OCI-LY1 (cell line): ENCODE results near the gene OPRM1.

Experiments
- H2AFZ ChIP-seq: fragments of 200-600 bp; sonication (generic), shearing (Covaris generic); 2 replicates; pipeline ENCODE4 v1.6.0; 2014; ENCODE audit warnings: antibody characterized with exemption, mild to moderate bottlenecking, low read length
- H3F3A ChIP-seq: fragments of 200-600 bp; sonication (generic), shearing (Covaris generic); 2 replicates; pipeline ENCODE4 v1.6.0; 2014; ENCODE audit warnings: mild to moderate bottlenecking, antibody characterized with exemption, low read length, moderate library complexity; ENCODE audit not compliant: insufficient read depth
- H3K27ac ChIP-seq: fragments of 200-600 bp; sonication (generic); 2 replicates; pipeline ENCODE4 v1.5.1; 2014; ENCODE audit warnings: low read length, mixed run types, mild to moderate bottlenecking, low read depth; ENCODE audit not compliant: poor library complexity, severe bottlenecking
- H3K27me3 ChIP-seq: fragments of 200-600 bp; sonication (generic); 2 replicates; pipeline ENCODE4 v1.6.0; 2014; ENCODE audit warnings: antibody characterized with exemption, mild to moderate bottlenecking, low read length, moderate library complexity; ENCODE audit not compliant: insufficient read depth
- H3K36me3 ChIP-seq: fragments of 200-600 bp; sonication (generic); 2 replicates; pipeline ENCODE4 v1.6.1; 2014; ENCODE audit warnings: mild to moderate bottlenecking, antibody characterized with exemption, low read length, moderate library complexity, mixed read lengths; ENCODE audit not compliant: insufficient read depth
- H3K4me1 ChIP-seq: fragments of 200-600 bp; sonication (generic); 2 replicates; pipeline ENCODE4 v1.5.1; 2014; ENCODE audit warnings: mild to moderate bottlenecking, low read length, moderate library complexity; ENCODE audit not compliant: insufficient read depth, severe bottlenecking
- H3K4me2 ChIP-seq: fragments of 200-600 bp; sonication (generic), shearing (Covaris generic); 2 replicates; pipeline ENCODE4 v1.6.1; 2014; ENCODE audit warnings: low read length
- H3K4me3 ChIP-seq: fragments of 200-600 bp; sonication (generic); 2 replicates; pipeline ENCODE4 v1.5.1; 2014; ENCODE audit warnings: low read length, low read depth, mild to moderate bottlenecking, mixed read lengths; ENCODE audit not compliant: poor library complexity, severe bottlenecking
- H3K79me2 ChIP-seq: fragments of 200-600 bp; shearing (Covaris generic); 2 replicates; pipeline ENCODE4 v1.6.1; 2016; ENCODE audit warnings: mixed run types, low read length, mixed read lengths; ENCODE audit not compliant: insufficient read depth
- H3K9ac ChIP-seq: fragments of 200-600 bp; sonication (generic), shearing (Covaris generic); 2 replicates; pipeline ENCODE4 v1.6.1; 2014; ENCODE audit warnings: mild to moderate bottlenecking, low read length, mixed read lengths
- H3K9me2 ChIP-seq: fragments of 200-600 bp; sonication (generic), shearing (Covaris generic); 2 replicates; pipeline ENCODE4 v1.6.1; 2014; ENCODE audit warnings: low read depth, mild to moderate bottlenecking, low read length, mixed read lengths
- H3K9me3 ChIP-seq: fragments of 200-600 bp; shearing (Covaris generic); 2 replicates; pipeline ENCODE4 v1.6.1; 2014; ENCODE audit warnings: low read length, mixed read lengths
- H4K20me1 ChIP-seq: fragments of 200-600 bp; sonication (generic), shearing (Covaris generic); 2 replicates; pipeline ENCODE4 v1.6.0; 2016; ENCODE audit warnings: mild to moderate bottlenecking, low read length; ENCODE audit not compliant: insufficient read depth
- EZH2 ChIP-seq: fragments of 200-600 bp; sonication (generic), shearing (Covaris generic); IDR thresholded peaks from 2 replicates; pipeline ENCODE4 v1.8.0; 2017; ENCODE audit warnings: borderline replicate concordance, mixed run types, mild to moderate bottlenecking, antibody characterized with exemption, low read length, moderate library complexity, mixed read lengths
- TF ChIP-seq, protein P1 (sequence below): fragments of 200-600 bp; sonication (generic), shearing (Covaris generic); IDR thresholded peaks from 2 replicates; pipeline ENCODE4 v1.5.1; 2017; ENCODE audit warnings: mild to moderate bottlenecking, antibody characterized with exemption, low read length, moderate library complexity, mixed read lengths

OPRM1 gene

DNA sequence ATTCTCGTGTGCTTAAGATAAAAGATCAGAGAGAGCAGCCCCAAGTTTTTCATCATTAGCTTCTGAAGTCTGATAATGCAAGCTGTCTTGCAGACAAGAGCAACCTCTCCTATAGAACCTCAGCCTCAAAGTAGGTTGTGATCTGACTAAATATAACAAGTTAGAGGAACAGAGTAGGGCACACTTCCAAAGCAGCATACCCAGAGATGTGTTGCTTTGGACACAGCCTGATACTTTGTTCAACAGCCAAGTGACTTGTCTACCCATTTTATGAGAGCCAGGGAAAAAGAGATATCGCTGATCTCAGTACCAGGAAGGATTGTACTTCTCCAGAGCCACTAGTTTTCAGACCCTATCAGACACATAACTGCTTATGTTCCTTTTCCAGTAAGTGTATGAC lies 44.2 kb upstream of the OPRM1 start:
- Histone ChIP-seq H3K9ac (no peak overlapping the region), H3K4me2 (no peak overlapping the region), H4K20me1 (no peaks in the 10 kb centered on the region), H3K4me3 (no peak overlapping the region), H2AFZ (no peak overlapping the region), H3K9me2 (no peaks in the 10 kb centered on the region), H3K36me3 (no peaks in the 10 kb centered on the region), H3K9me3 (no peaks in the 10 kb centered on the region), H3K79me2 (no peaks in the 10 kb centered on the region), H3K4me1 (no peaks in the 10 kb centered on the region), H3K27ac (no peak overlapping the region), H3F3A (no peaks in the 10 kb centered on the region), H3K27me3 (no peaks in the 10 kb centered on the region)
- TF ChIP-seq, protein P1, sequence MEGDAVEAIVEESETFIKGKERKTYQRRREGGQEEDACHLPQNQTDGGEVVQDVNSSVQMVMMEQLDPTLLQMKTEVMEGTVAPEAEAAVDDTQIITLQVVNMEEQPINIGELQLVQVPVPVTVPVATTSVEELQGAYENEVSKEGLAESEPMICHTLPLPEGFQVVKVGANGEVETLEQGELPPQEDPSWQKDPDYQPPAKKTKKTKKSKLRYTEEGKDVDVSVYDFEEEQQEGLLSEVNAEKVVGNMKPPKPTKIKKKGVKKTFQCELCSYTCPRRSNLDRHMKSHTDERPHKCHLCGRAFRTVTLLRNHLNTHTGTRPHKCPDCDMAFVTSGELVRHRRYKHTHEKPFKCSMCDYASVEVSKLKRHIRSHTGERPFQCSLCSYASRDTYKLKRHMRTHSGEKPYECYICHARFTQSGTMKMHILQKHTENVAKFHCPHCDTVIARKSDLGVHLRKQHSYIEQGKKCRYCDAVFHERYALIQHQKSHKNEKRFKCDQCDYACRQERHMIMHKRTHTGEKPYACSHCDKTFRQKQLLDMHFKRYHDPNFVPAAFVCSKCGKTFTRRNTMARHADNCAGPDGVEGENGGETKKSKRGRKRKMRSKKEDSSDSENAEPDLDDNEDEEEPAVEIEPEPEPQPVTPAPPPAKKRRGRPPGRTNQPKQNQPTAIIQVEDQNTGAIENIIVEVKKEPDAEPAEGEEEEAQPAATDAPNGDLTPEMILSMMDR: no peak
- TF ChIP-seq EZH2: no peak

DNA sequence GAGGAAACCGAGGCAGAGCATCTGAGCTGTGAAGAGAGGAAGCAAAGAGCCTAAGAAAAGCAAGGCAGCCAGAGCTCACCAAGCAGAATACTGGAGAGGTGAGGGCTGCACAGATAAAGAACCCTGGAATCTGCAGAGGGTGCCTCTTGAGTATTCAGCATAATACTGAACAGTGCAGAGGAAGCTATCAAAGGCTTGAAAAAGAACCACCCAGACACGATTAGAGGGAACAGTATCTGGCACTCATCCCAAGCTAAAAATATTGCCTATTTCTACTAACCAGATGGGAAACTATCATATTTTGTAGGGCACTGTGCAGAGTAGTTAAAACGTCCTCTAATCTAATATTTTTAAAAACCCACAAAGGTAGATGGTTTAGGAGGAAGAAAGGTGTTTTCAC lies 41.8 kb upstream of the OPRM1 start:
- H4K20me1 ChIP-seq: no peaks in the 10 kb centered on the region
- H3K9me2 ChIP-seq: no peaks in the 10 kb centered on the region
- H3K4me2 ChIP-seq: no peak overlapping the region
- TF ChIP-seq, protein P1: no peak
- no peak for TF ChIP-seq EZH2
- H3K4me1 ChIP-seq: no peaks in the 10 kb centered on the region
- H3K9me3 ChIP-seq: no peaks in the 10 kb centered on the region
- no peaks in the 10 kb centered on the region for H3K27me3 ChIP-seq
- H3K9ac ChIP-seq: no peak overlapping the region
- no peak overlapping the region for H3K27ac ChIP-seq
- H3K36me3 ChIP-seq: no peaks in the 10 kb centered on the region
- no peaks in the 10 kb centered on the region for H3F3A ChIP-seq
- H3K4me3 ChIP-seq: no peak overlapping the region
- no peaks in the 10 kb centered on the region for H3K79me2 ChIP-seq
- H2AFZ ChIP-seq: no peak overlapping the region

GRCh38 chr6:154001494-154002285 lies 37.4 kb upstream of the OPRM1 start:
- Histone ChIP-seq H3K79me2 (no peaks in the 10 kb centered on the region), H3K27ac (no peak overlapping the region), H3K4me1 (no peaks in the 10 kb centered on the region), H3K9me3 (no peaks in the 10 kb centered on the region), H4K20me1 (no peaks in the 10 kb centered on the region), H3K27me3 (no peaks in the 10 kb centered on the region), H3K36me3 (no peaks in the 10 kb centered on the region), H3K9ac (no peak overlapping the region), H3K4me3 (no peak overlapping the region), H3K9me2 (no peaks in the 10 kb centered on the region), H2AFZ (no peak overlapping the region), H3F3A (no peaks in the 10 kb centered on the region), H3K4me2 (no peak overlapping the region)
- TF ChIP-seq EZH2: no peak
- TF ChIP-seq, protein P1: no peak
